ENCODE results near the gene KLF16. TPM values are rescaled to one million over a fixed set of nuclear protein-coding genes. Genes with fewer than 3 reads are reported as not detected.

Gene KLF16
- total RNA-seq, 4 donors from 2014 or later: 4.0 to 19.5 (median 6.7) TPM

DNA sequence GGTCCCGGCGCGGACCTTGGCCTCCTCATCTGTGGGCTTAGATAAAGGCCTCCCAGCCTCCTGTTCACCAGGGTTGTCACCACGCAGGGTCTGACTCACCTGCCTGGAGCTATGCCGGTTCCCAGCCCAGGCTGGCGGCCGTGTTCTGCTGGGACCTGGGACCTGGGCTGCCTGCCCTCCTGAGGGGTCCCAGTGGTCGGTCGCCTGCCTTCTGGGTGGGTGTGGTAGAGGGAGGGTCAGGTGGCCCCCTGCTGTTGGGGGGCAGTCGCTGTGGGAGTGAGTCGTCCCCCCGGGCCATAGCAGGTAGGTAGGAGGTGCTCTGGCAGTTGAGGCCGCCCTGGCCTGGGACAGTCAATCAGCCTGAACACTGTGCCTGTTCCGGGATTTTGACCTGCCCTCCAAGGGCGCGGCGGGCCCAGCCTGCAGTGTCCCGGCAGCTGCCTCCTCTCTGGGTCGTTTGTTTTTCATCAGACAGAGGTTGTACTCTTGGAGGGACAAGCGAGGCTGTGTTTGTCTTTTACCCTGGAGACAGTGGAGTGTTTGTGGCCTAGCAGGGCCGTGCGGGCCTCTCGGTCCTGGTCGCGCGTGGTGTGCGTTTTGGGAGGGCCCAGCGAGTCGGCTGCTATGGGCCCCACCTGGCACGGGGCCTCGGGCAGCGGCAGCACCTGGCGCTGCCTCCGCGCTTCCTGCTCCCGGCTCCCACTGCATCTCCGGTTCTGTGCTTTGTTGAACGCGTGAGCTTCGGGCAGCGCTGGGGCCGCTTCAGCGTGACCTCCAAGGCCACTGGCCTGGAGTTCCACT is 44.4 kb upstream of the KLF16 start:
- ATAC-seq (ENCODE audit: low FRiP score) (no peak), DNase-seq (ENCODE audit: low spot score) (no peak)
- TF ChIP-seq, protein P1, sequence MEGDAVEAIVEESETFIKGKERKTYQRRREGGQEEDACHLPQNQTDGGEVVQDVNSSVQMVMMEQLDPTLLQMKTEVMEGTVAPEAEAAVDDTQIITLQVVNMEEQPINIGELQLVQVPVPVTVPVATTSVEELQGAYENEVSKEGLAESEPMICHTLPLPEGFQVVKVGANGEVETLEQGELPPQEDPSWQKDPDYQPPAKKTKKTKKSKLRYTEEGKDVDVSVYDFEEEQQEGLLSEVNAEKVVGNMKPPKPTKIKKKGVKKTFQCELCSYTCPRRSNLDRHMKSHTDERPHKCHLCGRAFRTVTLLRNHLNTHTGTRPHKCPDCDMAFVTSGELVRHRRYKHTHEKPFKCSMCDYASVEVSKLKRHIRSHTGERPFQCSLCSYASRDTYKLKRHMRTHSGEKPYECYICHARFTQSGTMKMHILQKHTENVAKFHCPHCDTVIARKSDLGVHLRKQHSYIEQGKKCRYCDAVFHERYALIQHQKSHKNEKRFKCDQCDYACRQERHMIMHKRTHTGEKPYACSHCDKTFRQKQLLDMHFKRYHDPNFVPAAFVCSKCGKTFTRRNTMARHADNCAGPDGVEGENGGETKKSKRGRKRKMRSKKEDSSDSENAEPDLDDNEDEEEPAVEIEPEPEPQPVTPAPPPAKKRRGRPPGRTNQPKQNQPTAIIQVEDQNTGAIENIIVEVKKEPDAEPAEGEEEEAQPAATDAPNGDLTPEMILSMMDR (IDR thresholded peaks at IDR 0.05): no peak

DNA sequence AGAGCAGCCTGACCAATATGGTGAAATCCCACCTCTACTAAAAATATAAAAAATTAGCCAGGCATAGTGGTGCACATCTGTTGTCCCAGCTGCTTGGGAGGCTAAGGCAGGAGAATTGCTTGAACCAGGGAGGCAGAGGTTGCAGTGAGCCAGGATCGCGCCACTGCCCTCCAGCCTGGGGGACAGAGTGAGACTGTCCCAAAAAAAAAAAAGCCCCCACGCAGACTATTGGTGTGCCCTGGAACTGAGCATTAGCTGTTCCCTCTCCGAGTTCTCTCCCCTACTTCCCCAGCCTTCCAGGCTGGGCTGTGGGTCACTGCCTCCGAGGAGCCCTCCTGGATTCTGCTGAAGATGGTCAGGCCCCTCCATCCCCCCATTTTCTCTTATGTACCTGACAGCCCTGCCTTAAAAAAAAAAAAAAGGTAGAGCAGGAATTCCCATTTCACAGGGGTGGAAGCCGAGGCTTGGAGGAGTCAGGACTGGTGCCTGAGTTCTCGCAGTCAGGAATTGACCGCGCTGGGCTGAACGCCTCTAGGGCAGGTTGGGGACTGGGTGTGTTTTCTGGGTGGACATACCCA is 43.7 kb upstream of the KLF16 start:
- TF ChIP-seq, protein P1 (IDR thresholded peaks at IDR 0.05): no peak
- DNase-seq (ENCODE audit: low spot score) (no peak), ATAC-seq (ENCODE audit: low FRiP score) (no peak)

DNA sequence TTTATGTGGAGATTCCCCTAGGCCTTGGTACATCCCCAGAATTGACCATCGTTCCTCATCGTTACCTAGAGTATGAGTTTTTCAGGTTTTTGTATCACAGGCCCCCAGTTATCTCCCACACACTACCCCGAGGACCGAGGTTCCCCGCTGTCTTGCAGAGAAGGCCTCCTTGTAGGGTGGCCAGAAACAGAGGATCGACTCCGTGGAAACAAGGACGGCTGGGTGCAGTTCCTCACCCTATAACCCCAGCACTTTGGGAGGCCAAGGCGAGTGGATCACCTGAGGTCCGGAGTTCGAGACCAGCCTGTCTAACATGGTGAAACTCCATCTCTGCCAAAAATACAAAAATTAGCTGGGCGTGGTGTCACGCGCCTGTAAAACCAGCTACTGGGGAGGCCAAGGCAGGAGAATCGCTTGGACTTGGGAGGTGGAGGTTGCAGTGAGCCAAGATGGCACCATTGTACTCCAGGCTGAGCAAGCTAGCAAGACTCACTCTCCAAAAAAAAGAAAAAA is 42.5 kb upstream of the KLF16 start:
- no peak for ATAC-seq (ENCODE audit: low FRiP score)
- DNase-seq (ENCODE audit: low spot score): no peak
- TF ChIP-seq, protein P1 (IDR thresholded peaks at IDR 0.05): no peak

DNA sequence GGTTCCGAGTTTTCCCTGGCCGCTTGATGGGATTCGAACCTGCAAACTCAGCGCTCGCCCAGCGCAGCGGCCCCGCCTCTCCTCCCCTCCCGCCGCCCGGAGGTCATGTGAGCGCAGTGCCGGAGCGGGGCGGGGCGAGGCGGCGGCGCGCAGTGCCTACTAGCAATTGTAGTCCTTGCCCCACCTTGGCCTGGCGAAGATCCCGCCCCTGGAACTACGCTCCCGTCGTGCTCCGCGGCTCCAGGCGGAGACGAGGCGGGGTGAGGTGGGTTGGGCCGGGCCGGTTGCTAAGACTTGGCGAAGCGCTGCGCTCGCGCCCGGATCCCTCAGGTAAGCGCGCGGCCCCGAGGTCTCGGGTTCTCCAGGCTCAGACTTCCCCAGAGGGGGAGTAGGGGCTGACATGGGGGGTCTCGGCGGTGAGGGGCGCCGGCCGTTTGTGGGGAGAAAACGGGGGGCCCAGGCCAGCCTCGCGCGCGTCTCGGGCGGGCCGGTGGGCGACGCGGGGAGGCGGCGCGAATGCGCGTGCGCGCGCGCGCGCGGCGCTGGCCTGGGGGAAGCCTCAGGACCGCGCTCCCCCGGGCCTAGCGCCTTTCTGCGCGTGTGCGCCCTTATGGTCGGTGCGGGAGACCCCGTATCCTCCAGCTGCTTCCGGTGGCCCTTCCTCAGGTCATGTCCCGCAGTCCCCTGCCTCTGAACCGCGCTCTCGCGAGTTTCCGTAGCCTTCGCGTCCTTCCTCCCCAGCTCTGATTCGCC is 41.9 kb upstream of the KLF16 start, which contains the start of the genes ADAT3 and SCAMP4:
Gene ADAT3, plus strand, starts transcription at position 290 of the 753 bp plus-strand sequence. CDS start 6,649 bp downstream, outside the sequence.
Gene SCAMP4, plus strand, starts transcription at position 290 of the 753 bp plus-strand sequence. CDS start 9,621 bp downstream, outside the sequence.
- DNase-seq (ENCODE audit: low spot score) (peak; percentile 90), ATAC-seq (ENCODE audit: low FRiP score) (peak; percentile 97)
- TF ChIP-seq, protein P1 (IDR thresholded peaks at IDR 0.05): no peak

DNA sequence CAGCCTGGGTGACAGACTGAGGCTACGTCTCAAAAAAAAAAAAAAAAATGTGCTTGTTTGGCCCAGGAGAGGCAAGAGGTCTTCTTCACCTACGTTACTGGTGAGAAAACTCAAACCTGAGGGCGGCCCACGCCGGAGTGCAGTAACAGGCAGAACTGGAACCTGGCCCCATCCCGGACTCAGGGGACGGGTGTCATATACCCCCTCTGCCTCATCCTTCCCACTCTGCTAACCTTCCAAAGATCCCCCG is 41.4 kb upstream of the KLF16 start:
- ATAC-seq (ENCODE audit: low FRiP score): peak; percentile 1
- TF ChIP-seq, protein P1 (IDR thresholded peaks at IDR 0.05): no peak
- DNase-seq (ENCODE audit: low spot score): no peak

DNA sequence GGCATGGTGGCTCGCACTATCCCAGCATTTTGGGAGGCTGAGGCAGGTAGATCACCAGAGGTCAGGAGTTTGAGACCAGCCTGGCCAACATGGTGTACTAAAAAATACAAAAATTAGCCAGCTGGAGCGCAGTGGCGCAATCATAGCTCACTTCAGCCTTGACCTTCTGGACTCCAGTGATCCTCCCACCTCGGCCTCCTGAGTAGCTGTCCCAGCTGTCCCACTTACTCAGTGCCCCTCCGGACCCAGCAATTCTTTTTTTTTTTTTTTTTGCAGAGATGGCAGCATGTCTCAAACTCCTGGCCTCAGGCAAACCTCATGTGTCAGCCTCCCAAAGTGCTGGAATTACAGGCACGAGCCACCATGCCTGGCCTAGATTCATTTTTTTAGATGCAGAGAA is 39.5 kb upstream of the KLF16 start:
- ATAC-seq (ENCODE audit: low FRiP score) (no peak), DNase-seq (ENCODE audit: low spot score) (no peak)
- TF ChIP-seq, protein P1 (IDR thresholded peaks at IDR 0.05): no peak

Measured in omental fat pad (tissue), 4 donors.